Amniotic stem cell (primary cell): Measurements from ENCODE around the gene RBBP9.
A peak's percentile ranks its signal among the peaks of the same experiment; 100 is the strongest.
"Not testable (repeated sequence)": the region's sequence is repeated elsewhere in the genome, so short reads cannot be mapped to it uniquely, and the experiment has no call there.

Experiments
- DNase-seq: peaks from one replicate; lab custom pipeline; 2025; lab: John Stamatoyannopoulos, UW

RBBP9 gene

GRCh38 chr20:18496740-18497592, at the start of gene RBBP9:
Gene RBBP9 (minus strand): TSS chr20:18497225. CDS start chr20:18497167, 58 bp downstream.
- DNase-seq, result peak; percentile 53

- no peak for DNase-seq
Measured at GRCh38 chr20:18545566-18545965, 48.5 kb upstream of the RBBP9 start.

GRCh38 chr20:18543932-18544331, 46.9 kb upstream of the RBBP9 start:
- no peak for DNase-seq

- no peak for DNase-seq
Measured at GRCh38 chr20:18543216-18543615, 46.2 kb upstream of the RBBP9 start.

- no peak for DNase-seq
Measured at GRCh38 chr20:18541741-18542140, 44.7 kb upstream of the RBBP9 start.

GRCh38 chr20:18537651-18538050, 40.6 kb upstream of the RBBP9 start:
- DNase-seq, result no peak

- DNase-seq, result no peak
Measured at GRCh38 chr20:18533978-18534644, 37.1 kb upstream of the RBBP9 start.

GRCh38 chr20:18533491-18533890, 36.5 kb upstream of the RBBP9 start:
- DNase-seq, result no peak

- no peak for DNase-seq
Measured at GRCh38 chr20:18532626-18533025, 35.6 kb upstream of the RBBP9 start.

- no peak for DNase-seq
Measured at GRCh38 chr20:18529041-18529440, 32.0 kb upstream of the RBBP9 start.

GRCh38 chr20:18527836-18528235, 30.8 kb upstream of the RBBP9 start:
- no peak for DNase-seq

GRCh38 chr20:18527339-18527738, 30.3 kb upstream of the RBBP9 start:
- no peak for DNase-seq

GRCh38 chr20:18526761-18527160, 29.7 kb upstream of the RBBP9 start:
- DNase-seq, result not testable (repeated sequence)

GRCh38 chr20:18524646-18525045, 27.6 kb upstream of the RBBP9 start:
- no peak for DNase-seq

GRCh38 chr20:18523066-18523465, 26.0 kb upstream of the RBBP9 start:
- DNase-seq, result no peak

GRCh38 chr20:18522066-18522465, 25.0 kb upstream of the RBBP9 start:
- not testable (repeated sequence) for DNase-seq

GRCh38 chr20:18515973-18516372, 18.9 kb upstream of the RBBP9 start:
- no peak for DNase-seq

- no peak for DNase-seq
Measured at GRCh38 chr20:18514127-18514526, 17.1 kb upstream of the RBBP9 start.

GRCh38 chr20:18513208-18513607, 16.2 kb upstream of the RBBP9 start:
- DNase-seq, result no peak

GRCh38 chr20:18511571-18511970, 14.5 kb upstream of the RBBP9 start:
- no peak for DNase-seq

- peak; percentile 95 for DNase-seq
Measured at GRCh38 chr20:18507218-18508191, 10.5 kb upstream of the RBBP9 start, which contains the start of gene SEC23B. Gene SEC23B (plus strand): TSS chr20:18507940. CDS start chr20:18510836, 2,896 bp downstream.

- no peak for DNase-seq
Measured at GRCh38 chr20:18506744-18507143, 9.7 kb upstream of the RBBP9 start.
